SK-N-SH treated with all-trans-retinoic acid at 6 μM for 48 hours (cell line): ENCODE results near the gene MAGEB3.

Source experiments
- ATAC-seq: fragments of 200-7000 bp; cut with Tn5 transposase; 3 replicates; pipeline ENCODE4 v1.9.1; 2020; ENCODE audit warnings: mild to moderate bottlenecking, moderate library complexity
- ARNTL ChIP-seq: fragments of 450-650 bp; formaldehyde crosslinking; IDR thresholded peaks from 2 replicates; pipeline ENCODE4 v1.5.0; 2020; ENCODE audit warnings: low read depth, mild to moderate bottlenecking, moderate library complexity, borderline replicate concordance
- BACH2 ChIP-seq: fragments of 250-450 bp; sonication (Bioruptor Pico); IDR thresholded peaks from 2 replicates; pipeline ENCODE4 v1.9.0; 2021; ENCODE audit warnings: mild to moderate bottlenecking, borderline replicate concordance
- ESRRG ChIP-seq: fragments of 250-450 bp; sonication (Bioruptor Pico); IDR thresholded peaks from 2 replicates; pipeline ENCODE4 v1.6.1; 2021; ENCODE audit warnings: mild to moderate bottlenecking
- ISL1 ChIP-seq: fragments of 250-450 bp; sonication (Bioruptor Pico); IDR thresholded peaks from 2 replicates; pipeline ENCODE4 v2.1.2; 2022; ENCODE audit warnings: mild to moderate bottlenecking, moderate library complexity
- OSR1 ChIP-seq: fragments of 250-450 bp; sonication (Bioruptor Pico); IDR thresholded peaks from 2 replicates; pipeline ENCODE4 v1.8.0; 2022; ENCODE audit warnings: moderate library complexity, mild to moderate bottlenecking, inconsistent platforms
- PPARA ChIP-seq: fragments of 250-450 bp; sonication (Bioruptor Pico); IDR thresholded peaks from 2 replicates; pipeline ENCODE4 v1.5.0; 2020; ENCODE audit warnings: mild to moderate bottlenecking, borderline replicate concordance
- RARB ChIP-seq: fragments of 250-450 bp; sonication (Bioruptor Pico); IDR thresholded peaks from 2 replicates; pipeline ENCODE4 v1.8.0; 2021; ENCODE audit warnings: mild to moderate bottlenecking, moderate library complexity
- SNAI2 ChIP-seq: fragments of 250-450 bp; sonication (Bioruptor Pico); IDR thresholded peaks from 2 replicates; pipeline ENCODE4 v1.5.0; 2020; ENCODE audit warnings: mild to moderate bottlenecking, moderate library complexity
- TCF4 ChIP-seq: fragments of 250-450 bp; sonication (Bioruptor Pico); IDR thresholded peaks from 2 replicates; pipeline ENCODE4 v1.8.0; 2021; ENCODE audit warnings: mild to moderate bottlenecking, moderate library complexity, borderline replicate concordance
- TOX ChIP-seq: fragments of 250-450 bp; sonication (Bioruptor Pico); IDR thresholded peaks from 2 replicates; pipeline ENCODE4 v1.8.0; 2021; ENCODE audit warnings: mild to moderate bottlenecking, moderate library complexity, borderline replicate concordance
- ZC3H10 ChIP-seq: fragments of 250-450 bp; sonication (Bioruptor Pico); IDR thresholded peaks from 2 replicates; pipeline ENCODE4 v1.5.1; 2021; ENCODE audit warnings: mild to moderate bottlenecking, moderate library complexity
- ZFP3 ChIP-seq: fragments of 250-450 bp; sonication (Bioruptor Pico); IDR thresholded peaks from 2 replicates; pipeline ENCODE4 v1.5.0; 2020; ENCODE audit warnings: mild to moderate bottlenecking, moderate library complexity
- ZNF70 ChIP-seq: fragments of 450-650 bp; formaldehyde crosslinking; IDR thresholded peaks from 2 replicates; pipeline ENCODE4 v1.5.0; 2020; ENCODE audit warnings: mild to moderate bottlenecking, moderate library complexity
- ZNF8 ChIP-seq: fragments of 450-650 bp; formaldehyde crosslinking; IDR thresholded peaks from 2 replicates; pipeline ENCODE4 v1.5.0; 2020; ENCODE audit warnings: mild to moderate bottlenecking, moderate library complexity
- TF ChIP-seq, protein P1 (sequence below): fragments of 250-450 bp; sonication (Bioruptor Pico); IDR thresholded peaks from 2 replicates; pipeline ENCODE4 v1.8.0; 2021; ENCODE audit warnings: low read depth, mild to moderate bottlenecking, moderate library complexity, borderline replicate concordance
- TF ChIP-seq, protein P2 (sequence below): fragments of 250-450 bp; sonication (Bioruptor Pico); IDR thresholded peaks from 2 replicates; pipeline ENCODE4 v1.8.0; 2020; ENCODE audit warnings: mild to moderate bottlenecking, moderate library complexity, borderline replicate concordance
- TF ChIP-seq, protein P3 (sequence below): fragments of 250-450 bp; sonication (Bioruptor Pico); IDR thresholded peaks from 2 replicates; pipeline ENCODE4 v1.5.1; 2020; ENCODE audit warnings: low read depth, mild to moderate bottlenecking, moderate library complexity
- TF ChIP-seq, protein P4 (sequence below): fragments of 250-450 bp; sonication (Bioruptor Pico); IDR thresholded peaks from 2 replicates; pipeline ENCODE4 v1.5.1; 2021; ENCODE audit warnings: mild to moderate bottlenecking, moderate library complexity

Gene MAGEB3

DNA sequence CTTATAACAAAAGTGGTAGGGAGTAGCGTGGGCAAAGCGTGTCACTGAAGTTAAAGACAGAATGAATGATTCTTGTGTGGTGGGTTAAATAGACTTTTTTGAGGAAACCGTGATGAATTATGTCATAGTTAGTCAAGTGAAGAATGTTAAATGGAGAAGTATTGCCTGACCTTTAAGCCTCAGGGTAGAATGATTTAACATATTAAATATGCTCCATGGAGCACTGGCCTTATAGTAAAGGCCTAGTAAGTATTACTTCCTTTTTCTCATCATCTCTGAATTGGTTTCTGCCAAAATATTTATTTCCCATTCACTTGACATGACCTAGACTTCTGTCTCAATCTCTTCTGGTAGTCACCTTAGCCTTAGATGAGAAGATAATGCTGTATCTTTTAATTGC is 40.2 kb downstream of the MAGEB3 start:
- no peak for ATAC-seq
- no peak for TF ChIP-seq ZC3H10 (CRISPR knock-in tag)
- TF ChIP-seq BACH2, result no peak
- TF ChIP-seq TCF4 (CRISPR knock-in tag), result no peak

DNA sequence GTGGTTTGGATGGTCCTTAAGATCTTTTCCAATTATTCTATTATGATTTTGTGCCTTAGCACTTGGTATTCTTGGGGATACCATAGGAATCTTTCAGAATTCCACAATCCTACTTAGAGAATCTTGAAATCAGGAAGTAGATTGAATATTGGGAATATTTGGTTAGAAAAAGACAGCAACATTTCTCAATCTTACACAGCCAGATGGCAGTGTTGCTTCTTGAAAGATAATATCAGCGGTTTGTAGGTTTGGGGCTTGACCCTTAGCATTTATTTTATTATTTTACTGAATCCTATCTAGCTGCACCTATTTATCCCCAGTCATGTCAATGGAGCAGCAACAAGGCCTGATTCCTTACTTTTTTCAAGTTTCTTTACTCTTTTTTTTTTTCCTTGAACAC is 45.0 kb downstream of the MAGEB3 start:
- no peak for TF ChIP-seq OSR1 (CRISPR knock-in tag)
- ATAC-seq, result peak; percentile 75

DNA sequence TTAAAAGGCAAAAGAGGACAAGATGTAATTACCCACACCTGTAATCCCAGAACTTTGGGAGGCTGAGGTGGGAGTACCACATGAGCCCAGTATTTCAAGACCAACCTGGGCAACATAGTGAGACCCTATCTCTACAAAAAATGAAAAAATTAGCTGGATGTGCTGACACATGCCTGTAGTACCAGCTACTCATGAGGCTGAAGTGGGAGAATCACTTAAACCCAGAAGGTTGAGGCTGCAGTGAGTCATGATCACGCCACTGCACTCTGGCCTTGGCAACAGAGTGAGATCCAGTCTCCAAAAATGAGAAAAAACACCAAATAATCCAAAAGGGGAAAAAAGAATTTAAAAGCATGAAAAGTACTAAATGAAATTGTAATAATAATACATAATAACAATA is 47.9 kb downstream of the MAGEB3 start:
- ATAC-seq, result no peak
- no peak for TF ChIP-seq ISL1 (CRISPR knock-in tag)
- TF ChIP-seq PPARA (CRISPR knock-in tag), result no peak
- TF ChIP-seq ZNF70 (CRISPR knock-in tag), result no peak
- no peak for TF ChIP-seq ARNTL (CRISPR knock-in tag)

DNA sequence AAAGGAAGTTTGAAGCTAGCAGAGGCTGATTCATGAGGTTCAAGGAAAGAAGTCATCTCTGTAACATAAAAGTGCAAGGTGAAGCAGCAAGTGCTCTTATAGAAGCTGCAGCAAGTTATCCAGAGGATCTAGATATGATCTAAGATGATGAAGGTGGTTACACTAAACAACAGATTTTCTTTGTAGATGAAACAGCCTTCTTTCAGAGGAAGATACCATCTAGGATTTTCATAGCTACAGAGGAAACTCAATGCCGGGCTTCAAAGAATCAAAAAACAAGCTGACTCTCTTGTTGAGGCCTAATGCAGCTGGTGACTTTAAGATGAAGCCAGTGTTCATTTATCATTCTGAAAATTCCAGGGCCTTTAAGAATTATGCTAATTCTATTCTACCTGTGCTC is 50.0 kb downstream of the MAGEB3 start:
- no peak for ATAC-seq
- TF ChIP-seq OSR1 (CRISPR knock-in tag), result no peak
- TF ChIP-seq ARNTL (CRISPR knock-in tag), result no peak
- no peak for TF ChIP-seq ESRRG (CRISPR knock-in tag)
- TF ChIP-seq, protein P1, sequence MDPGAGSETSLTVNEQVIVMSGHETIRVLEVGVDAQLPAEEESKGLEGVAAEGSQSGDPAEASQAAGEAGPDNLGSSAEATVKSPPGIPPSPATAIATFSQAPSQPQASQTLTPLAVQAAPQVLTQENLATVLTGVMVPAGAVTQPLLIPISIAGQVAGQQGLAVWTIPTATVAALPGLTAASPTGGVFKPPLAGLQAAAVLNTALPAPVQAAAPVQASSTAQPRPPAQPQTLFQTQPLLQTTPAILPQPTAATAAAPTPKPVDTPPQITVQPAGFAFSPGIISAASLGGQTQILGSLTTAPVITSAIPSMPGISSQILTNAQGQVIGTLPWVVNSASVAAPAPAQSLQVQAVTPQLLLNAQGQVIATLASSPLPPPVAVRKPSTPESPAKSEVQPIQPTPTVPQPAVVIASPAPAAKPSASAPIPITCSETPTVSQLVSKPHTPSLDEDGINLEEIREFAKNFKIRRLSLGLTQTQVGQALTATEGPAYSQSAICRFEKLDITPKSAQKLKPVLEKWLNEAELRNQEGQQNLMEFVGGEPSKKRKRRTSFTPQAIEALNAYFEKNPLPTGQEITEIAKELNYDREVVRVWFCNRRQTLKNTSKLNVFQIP (CRISPR knock-in tag), result no peak
- TF ChIP-seq, protein P2, sequence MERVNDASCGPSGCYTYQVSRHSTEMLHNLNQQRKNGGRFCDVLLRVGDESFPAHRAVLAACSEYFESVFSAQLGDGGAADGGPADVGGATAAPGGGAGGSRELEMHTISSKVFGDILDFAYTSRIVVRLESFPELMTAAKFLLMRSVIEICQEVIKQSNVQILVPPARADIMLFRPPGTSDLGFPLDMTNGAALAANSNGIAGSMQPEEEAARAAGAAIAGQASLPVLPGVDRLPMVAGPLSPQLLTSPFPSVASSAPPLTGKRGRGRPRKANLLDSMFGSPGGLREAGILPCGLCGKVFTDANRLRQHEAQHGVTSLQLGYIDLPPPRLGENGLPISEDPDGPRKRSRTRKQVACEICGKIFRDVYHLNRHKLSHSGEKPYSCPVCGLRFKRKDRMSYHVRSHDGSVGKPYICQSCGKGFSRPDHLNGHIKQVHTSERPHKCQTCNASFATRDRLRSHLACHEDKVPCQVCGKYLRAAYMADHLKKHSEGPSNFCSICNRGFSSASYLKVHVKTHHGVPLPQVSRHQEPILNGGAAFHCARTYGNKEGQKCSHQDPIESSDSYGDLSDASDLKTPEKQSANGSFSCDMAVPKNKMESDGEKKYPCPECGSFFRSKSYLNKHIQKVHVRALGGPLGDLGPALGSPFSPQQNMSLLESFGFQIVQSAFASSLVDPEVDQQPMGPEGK (CRISPR knock-in tag), result no peak
- no peak for TF ChIP-seq SNAI2
- TF ChIP-seq, protein P3, sequence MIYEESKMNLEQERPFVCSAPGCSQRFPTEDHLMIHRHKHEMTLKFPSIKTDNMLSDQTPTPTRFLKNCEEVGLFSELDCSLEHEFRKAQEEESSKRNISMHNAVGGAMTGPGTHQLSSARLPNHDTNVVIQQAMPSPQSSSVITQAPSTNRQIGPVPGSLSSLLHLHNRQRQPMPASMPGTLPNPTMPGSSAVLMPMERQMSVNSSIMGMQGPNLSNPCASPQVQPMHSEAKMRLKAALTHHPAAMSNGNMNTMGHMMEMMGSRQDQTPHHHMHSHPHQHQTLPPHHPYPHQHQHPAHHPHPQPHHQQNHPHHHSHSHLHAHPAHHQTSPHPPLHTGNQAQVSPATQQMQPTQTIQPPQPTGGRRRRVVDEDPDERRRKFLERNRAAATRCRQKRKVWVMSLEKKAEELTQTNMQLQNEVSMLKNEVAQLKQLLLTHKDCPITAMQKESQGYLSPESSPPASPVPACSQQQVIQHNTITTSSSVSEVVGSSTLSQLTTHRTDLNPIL (CRISPR knock-in tag), result no peak
- no peak for TF ChIP-seq PPARA (CRISPR knock-in tag)
- no peak for TF ChIP-seq TCF4 (CRISPR knock-in tag)
- TF ChIP-seq ZNF8 (CRISPR knock-in tag), result no peak
- TF ChIP-seq, protein P4, sequence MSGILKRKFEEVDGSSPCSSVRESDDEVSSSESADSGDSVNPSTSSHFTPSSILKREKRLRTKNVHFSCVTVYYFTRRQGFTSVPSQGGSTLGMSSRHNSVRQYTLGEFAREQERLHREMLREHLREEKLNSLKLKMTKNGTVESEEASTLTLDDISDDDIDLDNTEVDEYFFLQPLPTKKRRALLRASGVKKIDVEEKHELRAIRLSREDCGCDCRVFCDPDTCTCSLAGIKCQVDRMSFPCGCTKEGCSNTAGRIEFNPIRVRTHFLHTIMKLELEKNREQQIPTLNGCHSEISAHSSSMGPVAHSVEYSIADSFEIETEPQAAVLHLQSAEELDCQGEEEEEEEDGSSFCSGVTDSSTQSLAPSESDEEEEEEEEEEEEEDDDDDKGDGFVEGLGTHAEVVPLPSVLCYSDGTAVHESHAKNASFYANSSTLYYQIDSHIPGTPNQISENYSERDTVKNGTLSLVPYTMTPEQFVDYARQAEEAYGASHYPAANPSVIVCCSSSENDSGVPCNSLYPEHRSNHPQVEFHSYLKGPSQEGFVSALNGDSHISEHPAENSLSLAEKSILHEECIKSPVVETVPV, result no peak
- no peak for TF ChIP-seq RARB (CRISPR knock-in tag)
- TF ChIP-seq, all 23 proteins: peak for 0

DNA sequence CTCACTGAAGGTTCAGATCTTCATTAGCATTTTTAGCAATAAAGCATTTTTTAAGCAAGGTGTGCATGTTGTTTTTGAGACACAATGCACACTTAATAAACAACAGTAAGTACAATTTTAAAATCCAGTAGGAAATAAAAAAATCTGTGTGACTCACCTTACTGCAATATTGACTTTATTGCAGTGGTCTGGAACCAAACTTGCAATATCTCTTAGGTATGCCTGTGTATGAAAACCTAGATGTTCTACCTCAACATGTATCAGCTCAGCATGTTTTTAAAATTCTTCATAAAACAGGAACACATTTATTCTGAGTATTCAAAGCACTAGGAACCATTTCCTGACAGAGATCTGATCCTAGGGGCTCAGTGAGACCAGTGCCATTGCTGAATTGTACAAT is 52.1 kb downstream of the MAGEB3 start:
- ATAC-seq, result peak; percentile 17; the same call in 2 of the 3 replicates
- TF ChIP-seq ZFP3 (CRISPR knock-in tag) (no peak), RARB (CRISPR knock-in tag) (no peak), ZC3H10 (CRISPR knock-in tag) (no peak), TCF4 (CRISPR knock-in tag) (no peak)

DNA sequence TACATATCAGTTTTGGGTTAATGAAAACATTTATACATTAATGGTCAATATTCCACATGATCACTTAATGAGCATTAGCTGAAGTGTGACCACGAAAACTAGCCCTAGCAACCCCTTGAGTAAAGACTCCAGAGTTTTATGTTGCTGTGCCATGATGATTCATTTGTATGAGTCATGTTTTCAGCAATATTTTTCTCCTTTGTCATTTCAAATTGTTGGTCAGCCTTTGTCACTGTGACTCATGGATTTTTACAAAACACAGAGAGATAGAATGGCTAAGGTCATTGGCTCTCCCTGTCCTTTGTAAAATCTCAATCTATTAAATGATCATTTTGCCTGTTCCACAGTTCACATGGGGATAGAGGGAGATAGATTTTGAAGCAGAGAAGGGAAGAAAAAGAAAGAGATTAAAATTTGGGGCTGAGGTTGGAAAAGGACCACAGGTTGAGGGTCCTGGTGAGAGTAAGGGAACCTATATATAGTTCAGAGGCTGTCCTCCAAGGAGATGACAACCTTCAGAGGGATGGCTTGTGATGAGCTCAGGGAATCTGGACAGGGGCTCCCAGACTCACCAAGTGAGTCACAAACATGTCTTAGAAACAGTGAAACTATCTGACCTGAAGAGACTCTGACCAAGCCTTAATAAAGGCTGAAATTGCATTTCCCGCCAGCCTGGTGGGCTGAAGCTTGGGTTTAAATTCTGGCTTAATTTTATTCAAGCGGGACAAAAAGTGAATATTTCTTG is 53.2 kb downstream of the MAGEB3 start:
- peak; percentile 93 for ATAC-seq
- TF ChIP-seq, protein P2 (CRISPR knock-in tag), result no peak
- TF ChIP-seq, protein P1 (CRISPR knock-in tag), result 0 out of 2 replicates have a peak, but pooled peaks have one; percentile 25
- peak; percentile 56; the same call in 1 of the 2 replicates for TF ChIP-seq TOX (CRISPR knock-in tag)
- TF ChIP-seq, all 23 proteins: peak for 2
